Islet of Langerhans (tissue), 1 donor: ENCODE data around the gene SMPD4.
"Not testable (repeated sequence)": the region's sequence is repeated elsewhere in the genome, so short reads cannot be mapped to it uniquely, and the experiment has no call there.

Experiments
- FAIRE-seq: peaks from one replicate; lab custom pipeline; 2011; peaks lifted over from hg19 to GRCh38; lab: Jason Lieb, UNC

SMPD4 gene

DNA sequence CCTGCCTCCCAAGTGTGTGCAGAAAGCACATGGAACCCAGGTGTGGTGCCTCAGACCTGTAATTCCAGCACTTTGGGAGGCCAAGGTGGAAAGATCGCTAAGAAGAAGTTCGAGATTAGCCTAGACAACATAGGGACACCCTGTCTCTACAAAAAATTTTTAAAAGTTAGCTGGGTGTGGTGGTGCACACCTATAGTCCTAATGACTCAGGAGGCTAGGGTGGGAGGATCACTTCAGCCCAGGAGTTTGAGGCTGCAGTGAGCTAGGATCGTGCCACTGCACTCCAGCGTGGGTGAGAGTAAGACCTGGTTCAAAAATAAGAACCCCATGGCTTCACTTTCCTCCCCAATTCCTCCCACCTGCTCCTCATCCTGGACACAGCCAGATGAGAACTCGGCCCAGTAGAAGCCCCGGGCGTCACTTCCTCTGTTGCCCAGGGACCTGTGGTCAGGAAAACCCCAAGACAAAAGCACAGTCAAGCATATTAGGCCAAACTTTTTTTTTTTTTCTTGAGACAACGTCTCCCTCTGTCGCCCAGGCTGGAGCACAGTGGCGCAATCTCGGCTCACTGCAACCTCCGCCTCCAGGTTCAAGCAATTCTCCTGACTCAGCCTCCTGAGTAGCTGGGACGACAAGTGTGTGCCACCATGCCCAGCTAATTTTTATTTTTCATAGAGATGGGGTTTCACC, 23.4 kb downstream of the SMPD4 start:
- FAIRE-seq, result not testable (repeated sequence)

- not testable (repeated sequence) for FAIRE-seq
These were observed 24.0 kb downstream of the SMPD4 start for GRCh38 chr2:130157354-130157753.

DNA sequence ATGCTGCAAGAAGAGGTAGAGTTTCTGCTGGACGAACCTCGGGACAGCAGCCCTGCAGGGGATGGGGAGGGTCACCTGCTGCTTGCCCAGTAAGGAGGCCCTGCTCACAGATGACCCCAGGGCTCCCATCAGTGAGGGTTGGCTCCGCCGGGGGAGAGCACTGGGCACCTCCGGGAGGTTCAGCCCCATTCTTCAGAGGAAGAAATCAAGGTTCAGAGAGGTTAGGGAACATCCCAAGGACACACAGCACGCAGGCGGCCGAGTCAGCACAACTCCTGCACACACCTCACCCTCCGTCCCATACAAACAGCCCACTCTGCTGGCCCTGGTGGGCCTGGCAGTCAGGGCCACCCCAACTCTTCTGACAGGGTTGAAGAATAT, 24.8 kb downstream of the SMPD4 start:
- FAIRE-seq, result no peak

GRCh38 chr2:130155956-130156623, 25.3 kb downstream of the SMPD4 start:
- not testable (repeated sequence) for FAIRE-seq

- FAIRE-seq, result no peak
These were observed 26.3 kb downstream of the SMPD4 start for GRCh38 chr2:130154773-130155765.

DNA sequence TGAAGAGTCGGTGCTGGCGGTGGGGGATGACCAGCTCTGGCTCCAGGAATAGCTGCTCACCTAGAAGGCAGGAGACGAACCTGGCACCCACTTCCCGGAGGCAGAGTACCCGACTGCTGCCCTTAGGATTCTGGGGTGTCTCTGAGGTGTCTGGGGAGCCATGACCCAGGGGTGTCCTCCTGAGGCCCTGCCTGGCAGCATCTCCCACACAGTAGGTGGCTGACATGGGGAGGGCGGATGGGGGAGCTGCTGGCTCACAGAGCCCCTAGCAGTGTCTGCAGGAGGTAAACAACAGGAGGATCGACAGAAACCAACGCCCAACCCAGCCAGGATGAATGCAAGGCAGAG, 27.0 kb downstream of the SMPD4 start:
- not testable (repeated sequence) for FAIRE-seq

DNA sequence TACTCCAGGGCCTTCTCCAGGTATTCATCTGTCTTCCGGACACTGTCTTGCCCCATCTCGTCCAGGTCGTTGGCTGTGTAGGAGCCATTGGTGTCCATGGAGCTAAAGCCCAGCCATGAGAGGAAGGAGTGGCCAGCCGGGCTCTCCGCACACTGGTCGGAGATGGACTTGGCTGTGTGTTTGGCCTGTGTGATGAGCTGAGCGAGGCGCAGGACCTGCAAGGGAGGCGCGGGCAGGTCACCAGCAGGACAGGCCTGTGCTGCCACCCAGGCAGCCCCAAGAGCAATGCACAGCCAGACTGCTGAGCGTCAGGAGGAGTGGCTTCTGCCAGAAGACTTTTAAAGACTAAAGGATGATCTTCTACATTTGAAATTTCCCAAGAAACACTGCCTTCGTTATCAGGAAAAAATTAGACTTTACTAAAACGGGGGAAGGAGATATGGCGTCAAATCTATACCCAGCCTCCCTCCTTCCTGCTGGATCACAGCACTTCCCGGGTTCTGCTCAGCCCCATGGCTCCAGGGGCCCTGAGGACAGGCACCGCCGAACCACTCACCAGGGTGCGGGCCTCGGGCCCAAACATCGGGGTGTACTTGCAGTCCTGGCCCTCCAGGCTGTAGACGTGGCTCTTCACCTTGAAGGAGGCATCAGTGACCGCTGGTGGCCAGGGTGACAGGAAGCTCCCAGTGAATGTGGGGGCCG, 27.5 kb downstream of the SMPD4 start:
- FAIRE-seq, result not testable (repeated sequence)

DNA sequence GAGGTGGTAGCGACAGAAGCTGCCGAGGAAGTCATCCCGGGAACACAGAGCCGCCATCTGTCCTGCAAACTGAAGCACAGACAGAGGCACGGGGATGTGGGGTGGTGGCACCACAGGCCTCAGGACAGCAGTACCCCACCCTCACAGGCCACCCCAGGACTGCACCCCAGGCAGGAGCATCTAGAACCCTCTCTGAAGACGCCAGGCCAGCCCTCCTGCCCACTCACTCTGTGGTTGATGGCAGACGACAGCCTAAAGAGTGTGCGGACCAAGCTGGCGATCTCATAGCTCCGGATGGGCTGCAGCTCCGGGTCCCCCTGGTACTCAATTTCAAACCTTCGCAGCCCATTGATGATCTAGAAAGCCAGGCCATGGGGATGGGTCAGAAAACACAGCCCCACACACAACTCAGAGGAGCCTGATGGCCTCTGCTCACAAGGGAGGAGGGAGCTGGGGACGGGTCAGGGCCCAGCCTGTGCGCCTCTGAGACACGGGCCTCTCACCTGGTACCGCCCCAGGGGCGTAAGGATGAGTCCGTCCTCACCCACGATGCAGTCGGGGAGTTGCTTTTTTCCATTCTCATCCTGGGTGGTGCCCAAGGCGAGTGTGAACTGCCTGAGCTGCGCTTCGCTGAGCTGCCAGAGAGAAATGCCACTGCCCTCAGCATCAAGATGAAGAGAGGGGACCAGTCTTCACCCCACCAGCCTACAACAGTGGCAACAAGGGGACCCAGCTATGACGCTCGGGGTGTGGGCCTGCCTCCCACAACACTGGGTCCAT, 28.4 kb downstream of the SMPD4 start:
- FAIRE-seq, result no peak

- not testable (repeated sequence) for FAIRE-seq
These were observed 29.1 kb downstream of the SMPD4 start for GRCh38 chr2:130152136-130152815.

- FAIRE-seq, result not testable (repeated sequence)
These were observed 30.3 kb downstream of the SMPD4 start for GRCh38 chr2:130151145-130151512.

- no peak for FAIRE-seq
These were observed 30.9 kb downstream of the SMPD4 start for GRCh38 chr2:130150181-130151144.

- not testable (repeated sequence) for FAIRE-seq
These were observed 32.9 kb downstream of the SMPD4 start for GRCh38 chr2:130148515-130148914.

- not testable (repeated sequence) for FAIRE-seq
These were observed 36.4 kb downstream of the SMPD4 start, which contains the start of gene CCDC74B for GRCh38 chr2:130145006-130145414. Gene CCDC74B, minus strand, starts transcription at chr2:130145112. Its CDS starts 116 bp downstream, at chr2:130144996.

DNA sequence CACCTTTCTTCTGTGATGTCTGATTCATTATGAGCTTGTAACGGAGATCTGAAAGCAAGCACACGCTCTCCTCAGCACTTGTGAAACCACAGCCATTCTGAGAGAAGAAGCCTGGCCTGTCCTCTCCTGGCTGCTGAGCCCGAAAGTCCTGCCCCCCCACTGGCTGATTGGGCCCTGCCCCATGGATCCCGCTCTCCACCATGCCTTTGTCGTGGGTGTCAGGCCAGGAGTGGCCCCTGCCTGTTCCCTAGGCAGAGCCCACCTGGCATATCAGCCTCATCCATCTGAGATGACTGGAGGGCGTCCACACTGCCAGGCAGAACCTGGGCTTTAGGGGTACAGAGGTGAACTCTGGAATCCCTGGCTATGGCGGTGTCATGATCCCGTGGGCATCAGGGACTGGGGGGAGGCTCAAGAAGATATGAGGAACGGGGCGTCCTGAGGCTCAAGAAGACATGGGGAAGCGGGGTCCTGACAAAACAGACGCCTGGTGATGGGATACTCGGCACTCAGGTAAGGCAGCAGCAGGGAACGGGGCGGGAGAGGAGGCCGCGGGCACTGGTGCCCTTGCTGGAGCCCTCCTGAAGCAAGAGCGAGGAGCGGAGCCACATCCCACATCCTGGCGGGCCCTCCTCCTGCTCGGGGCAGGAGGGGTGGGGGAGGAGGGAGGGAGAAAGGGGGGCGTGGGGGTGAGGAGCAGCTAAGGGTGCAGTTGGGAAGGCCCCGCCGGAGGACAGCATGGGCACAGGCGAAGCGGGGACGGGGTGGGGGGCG, 37.9 kb downstream of the SMPD4 start:
- FAIRE-seq, result not testable (repeated sequence)

- FAIRE-seq, result not testable (repeated sequence)
These were observed 38.8 kb downstream of the SMPD4 start for GRCh38 chr2:130142396-130143265.

DNA sequence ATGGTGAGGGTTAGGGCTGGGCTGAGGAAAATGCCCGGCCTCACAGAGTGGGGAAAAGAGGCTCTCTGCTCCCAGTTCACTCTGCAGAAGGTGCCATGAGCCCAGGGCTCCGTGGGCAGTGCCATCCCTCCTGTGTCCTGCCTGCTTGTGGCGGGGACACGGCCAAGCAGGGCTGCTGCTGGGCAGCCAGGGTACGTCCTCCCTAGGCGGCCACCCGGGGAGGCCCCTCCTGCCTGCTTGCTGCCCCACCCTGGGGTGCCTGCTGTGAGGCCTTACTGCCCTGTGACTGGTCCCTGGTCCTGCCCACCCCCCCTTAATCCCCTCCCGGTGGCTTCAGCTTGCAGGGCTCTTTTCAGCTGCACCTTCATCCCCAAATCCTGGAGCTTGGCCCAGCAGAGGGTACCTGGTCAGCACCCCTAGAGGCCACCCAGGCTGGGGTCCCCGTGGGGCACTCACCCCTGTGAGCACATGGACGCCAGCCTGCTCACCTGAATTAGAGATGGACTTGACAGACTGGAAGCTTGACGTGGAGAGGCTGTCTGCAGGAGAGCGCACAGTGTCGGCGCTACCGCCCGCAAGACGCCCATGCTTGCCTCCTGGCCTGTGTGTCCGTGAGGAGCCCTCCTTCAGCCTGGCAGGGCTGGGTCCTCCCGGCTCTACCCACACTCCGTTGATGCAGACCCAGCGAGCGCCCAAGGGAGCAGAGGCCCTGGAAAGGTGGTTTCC, 39.6 kb downstream of the SMPD4 start:
- not testable (repeated sequence) for FAIRE-seq

GRCh38 chr2:130141002-130141401, 40.4 kb downstream of the SMPD4 start:
- FAIRE-seq, result not testable (repeated sequence)
